OCI-LY7 (cell line): ENCODE results near the gene LUC7L. TPM values are rescaled to one million over a fixed set of nuclear protein-coding genes. Genes with fewer than 3 reads are reported as not detected.

Source experiments
- Bru-seq: library from RNA; stranded (reverse); fragments of 400-500 nt; gene quantifications from one replicate; lab custom pipeline; 2021; lab: Mats Ljungman, UMichigan
- BruChase-seq, 2 experiments: library from RNA; stranded (reverse); fragments of 400-500 nt; gene quantifications; one replicate each; lab custom pipeline; 2021; lab: Mats Ljungman, UMichigan
- BruUV-seq: library from RNA; stranded (reverse); fragments of 400-500 nt; replicated peaks from 2 replicates; lab custom pipeline; 2021; lab: Mats Ljungman, UMichigan
- CTCF ChIA-PET: fragments of 300-600 bp; sonication (Branson Sonifier 250); formaldehyde crosslinking; loops from one replicate; lab custom pipeline; 2022; ENCODE audit warnings: antibody characterized with exemption; ENCODE audit not compliant: unreplicated experiment; lab: Charles Lee
- POLR2A ChIA-PET: fragments of 300-600 bp; sonication (Branson Sonifier 250); formaldehyde crosslinking; loops from one replicate; lab custom pipeline; 2022; ENCODE audit warnings: antibody characterized with exemption; lab: Charles Lee
- DNase-seq: peaks from one replicate; pipeline ENCODE4 v3.0.0-alpha.2; 2015; ENCODE audit warnings: low spot score
- H2AFZ ChIP-seq: fragments of 200-600 bp; sonication (generic), shearing (Covaris generic); 2 replicates; pipeline ENCODE4 v1.6.1; 2014; ENCODE audit warnings: mild to moderate bottlenecking, antibody characterized with exemption, low read length, moderate library complexity
- H3K27ac ChIP-seq: fragments of 200-600 bp; sonication (generic); 2 replicates; pipeline ENCODE4 v1.5.1; 2014; ENCODE audit warnings: mixed run types, low read depth, mild to moderate bottlenecking, moderate library complexity, low read length, inconsistent platforms; ENCODE audit not compliant: poor library complexity, severe bottlenecking
- H3K36me3 ChIP-seq: fragments of 200-600 bp; sonication (generic); 2 replicates; pipeline ENCODE4 v1.6.1; 2014; ENCODE audit warnings: mild to moderate bottlenecking, antibody characterized with exemption, low read length, moderate library complexity, mixed read lengths; ENCODE audit not compliant: insufficient read depth
- H3K4me1 ChIP-seq: fragments of 200-600 bp; sonication (generic); 2 replicates; pipeline ENCODE4 v1.5.1; 2014; ENCODE audit warnings: mild to moderate bottlenecking, low read length; ENCODE audit not compliant: insufficient read depth, poor library complexity, severe bottlenecking
- H3K4me2 ChIP-seq: fragments of 200-600 bp; sonication (generic); 2 replicates; pipeline ENCODE4 v1.6.1; 2014; ENCODE audit warnings: mild to moderate bottlenecking, low read length
- H3K4me3 ChIP-seq: fragments of 200-600 bp; sonication (generic); 2 replicates; pipeline ENCODE4 v1.5.1; 2014; ENCODE audit warnings: mild to moderate bottlenecking, low read depth, low read length; ENCODE audit not compliant: poor library complexity, severe bottlenecking
- H3K79me2 ChIP-seq: fragments of 200-600 bp; sonication (generic); 2 replicates; pipeline ENCODE4 v1.6.1; 2016; ENCODE audit warnings: low read depth, mild to moderate bottlenecking, low read length, moderate library complexity, mixed read lengths; ENCODE audit not compliant: insufficient read depth
- H3K9me2 ChIP-seq: fragments of 200-600 bp; sonication (generic); 2 replicates; pipeline ENCODE4 v1.6.1; 2016; ENCODE audit warnings: mild to moderate bottlenecking, low read length, mixed read lengths; ENCODE audit not compliant: insufficient read depth
- H3K9me3 ChIP-seq: fragments of 200-600 bp; sonication (generic); 2 replicates; pipeline ENCODE4 v1.6.1; 2014; ENCODE audit warnings: mild to moderate bottlenecking, mixed run types, low read length, mixed read lengths
- H4K20me1 ChIP-seq: fragments of 200-600 bp; sonication (generic); 2 replicates; pipeline ENCODE4 v1.6.1; 2014; ENCODE audit warnings: mild to moderate bottlenecking, antibody characterized with exemption, low read length, moderate library complexity, mixed read lengths; ENCODE audit not compliant: insufficient read depth
- CTCF ChIP-seq: fragments of 200-600 bp; sonication (generic); conservative IDR thresholded peaks from 2 replicates; pipeline ENCODE4 v1.5.1; 2014; ENCODE audit warnings: mild to moderate bottlenecking, antibody characterized with exemption, low read length, moderate library complexity, mixed read lengths
- EZH2phosphoT487 ChIP-seq: fragments of 200-600 bp; sonication (generic); IDR thresholded peaks from 2 replicates; pipeline ENCODE4 v1.6.1; 2018; ENCODE audit warnings: low read depth, borderline replicate concordance, mild to moderate bottlenecking, mixed run types, antibody characterized with exemption, low read length, moderate library complexity, mixed read lengths
- intact Hi-C: fragments of 100-400 bp; cut with micrococcal nuclease; formaldehyde crosslinking; loops from one replicate; pipeline ENCODE4 v1.10.0; 2022; ENCODE audit not compliant: unreplicated experiment
- long read RNA-seq: library from polyadenylated mRNA; stranded (forward); transcript quantifications from one replicate; pipeline ENCODE4 v2.0.0, GENCODE V29; 2022
- total RNA-seq, 2 experiments: library from RNA; depleted of rRNA in 1 of 2; stranded (reverse); fragments of >200 nt in 1 of 2; shearing (Covaris generic) in 1 of 2; gene quantifications; 2 replicates each; pipeline ENCODE4 v1.2.3, GENCODE V29; 2014 to 2022

The LUC7L gene, protein sequence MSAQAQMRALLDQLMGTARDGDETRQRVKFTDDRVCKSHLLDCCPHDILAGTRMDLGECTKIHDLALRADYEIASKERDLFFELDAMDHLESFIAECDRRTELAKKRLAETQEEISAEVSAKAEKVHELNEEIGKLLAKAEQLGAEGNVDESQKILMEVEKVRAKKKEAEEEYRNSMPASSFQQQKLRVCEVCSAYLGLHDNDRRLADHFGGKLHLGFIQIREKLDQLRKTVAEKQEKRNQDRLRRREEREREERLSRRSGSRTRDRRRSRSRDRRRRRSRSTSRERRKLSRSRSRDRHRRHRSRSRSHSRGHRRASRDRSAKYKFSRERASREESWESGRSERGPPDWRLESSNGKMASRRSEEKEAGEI
- total RNA-seq (2014; rRNA removed; shearing (Covaris generic)) (90.5 and 92.6 TPM in 2 replicates), total RNA-seq (2022) (81.4 and 90.6 TPM in 2 replicates), Bru-seq, nascent RNA (percentile 81 among the genes with signal in this experiment), BruChase-seq, experiment 1, labeled RNA remaining after a 6-hour chase (percentile 88 among the genes with signal in this experiment), BruChase-seq, experiment 2, labeled RNA remaining after a 2-hour chase (percentile 86 among the genes with signal in this experiment)
- long read RNA-seq, partial matches to known transcripts: 20 of 67 reads
- long read RNA-seq, other reads (novel, unspliced or antisense): 34 of 67 reads

DNA sequence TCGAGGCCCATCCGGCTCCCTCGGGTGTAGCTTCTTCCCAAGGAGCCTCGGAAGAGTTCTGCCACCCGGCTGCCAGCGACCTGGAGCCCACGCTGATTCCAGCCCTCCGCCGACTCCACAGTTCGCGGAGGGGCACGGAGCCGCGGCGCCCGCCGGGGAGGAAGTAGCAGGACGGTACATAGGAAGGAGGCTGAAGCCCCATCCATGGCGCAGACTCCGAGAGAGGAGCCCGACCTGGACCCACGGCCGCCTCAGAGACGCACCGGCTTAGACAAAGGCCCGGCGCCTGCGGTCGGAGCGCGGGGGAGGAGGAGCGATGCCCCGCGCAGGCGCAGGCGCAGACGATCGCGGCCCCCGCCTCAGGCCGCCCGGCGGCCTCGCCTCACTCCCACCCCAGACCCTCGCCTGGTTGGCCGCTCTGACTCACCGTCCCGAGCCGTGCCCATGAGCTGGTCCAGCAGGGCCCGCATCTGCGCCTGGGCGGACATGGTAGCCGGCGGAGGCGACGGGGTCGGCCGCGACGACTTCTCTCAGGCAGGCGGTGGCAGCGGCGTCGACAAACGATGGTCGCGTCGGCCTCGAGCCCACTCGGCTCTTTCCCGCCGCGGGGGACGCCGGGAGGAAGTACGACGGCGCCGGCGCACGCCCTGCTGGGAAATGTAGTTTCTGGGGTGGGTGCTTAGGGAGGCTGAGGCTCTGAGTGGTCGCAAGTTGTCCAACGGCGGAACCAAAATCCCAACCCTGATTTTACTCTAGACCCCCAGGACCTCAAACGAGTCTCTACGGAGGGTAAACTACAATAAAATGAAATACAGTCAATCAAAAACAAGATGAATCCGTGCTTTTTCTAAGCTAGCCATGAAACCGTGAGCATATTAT is at the start of gene LUC7L:
Gene LUC7L, minus strand, starts transcription at position 598 of the 879 bp plus-strand sequence. Its CDS starts 110 bp downstream, at position 488.
- peak within 1 kb of the TSS; percentile 53 for H3K27ac ChIP-seq
- no TSS peak for BruUV-seq
- H3K4me1 ChIP-seq: peaks cover 29% of the 10 kb centered on the region
- POLR2A ChIA-PET: interaction anchor here (0.7 to 1.6 kb wide), 6 partner anchors 10 to 176 kb away, joined by 3 to 8 read pairs (median 4); partner anchors contain the start of genes AXIN1, POLR3K and SNRNP25
- no peaks in the 10 kb centered on the region for H3K9me2 ChIP-seq
- H3K79me2 ChIP-seq: peaks cover 34% of the 10 kb centered on the region
- H3K9me3 ChIP-seq: no peaks in the 10 kb centered on the region
- H3K4me3 ChIP-seq: peak within 1 kb of the TSS; percentile 88
- TF ChIP-seq CTCF: no peak
- TF ChIP-seq EZH2phosphoT487: no peak
- H4K20me1 ChIP-seq: peaks cover 21% of the 10 kb centered on the region; the same call in 1 of the 2 replicates
- intact Hi-C loops: no loop called here
- peak within 1 kb of the TSS; percentile 87 for H3K4me2 ChIP-seq
- peak; percentile 89 for DNase-seq
- H2AFZ ChIP-seq: peak within 1 kb of the TSS; percentile 28; the same call in 1 of the 2 replicates
- CTCF ChIA-PET: no interaction called here
- H3K36me3 ChIP-seq: peaks cover 41% of the 10 kb centered on the region

- no peaks in the 10 kb centered on the region for H3K79me2 ChIP-seq
- H4K20me1 ChIP-seq: no peaks in the 10 kb centered on the region
- no TSS peak for BruUV-seq
- POLR2A ChIA-PET: no interaction called here
- H3K36me3 ChIP-seq: no peaks in the 10 kb centered on the region
- no peaks in the 10 kb centered on the region for H3K9me2 ChIP-seq
- no peak overlapping the region for H3K4me2 ChIP-seq
- H3K4me3 ChIP-seq: no peak overlapping the region
- H2AFZ ChIP-seq: no peak overlapping the region
- H3K27ac ChIP-seq: no peak overlapping the region
- no peaks in the 10 kb centered on the region for H3K4me1 ChIP-seq
- intact Hi-C loops: no loop called here
- TF ChIP-seq CTCF: no peak
- no peak for TF ChIP-seq EZH2phosphoT487
- DNase-seq: peak; percentile 49
- CTCF ChIA-PET: no interaction called here
- no peaks in the 10 kb centered on the region for H3K9me3 ChIP-seq
Observed at GRCh38 chr16:278863-279366, 49.7 kb upstream of the LUC7L start.
